GM12875 (cell line): ENCODE results near the gene COL23A1.

ENCODE experiments used
- H3K4me3 ChIP-seq: one replicate; pipeline ENCODE4 v1.5.1; 2011; ENCODE audit warnings: low read depth, low read length, control low read depth
- TF ChIP-seq, protein P1 (sequence below): IDR thresholded peaks from 2 replicates; pipeline ENCODE4 v1.5.1; 2011; ENCODE audit warnings: low read depth, mild to moderate bottlenecking, control low read depth, inconsistent platforms, low read length, moderate library complexity, borderline replicate concordance; ENCODE audit not compliant: insufficient read depth

COL23A1 gene

GRCh38 chr5:178389026-178389729 lies 201.0 kb downstream of the COL23A1 start:
- TF ChIP-seq, protein P1, sequence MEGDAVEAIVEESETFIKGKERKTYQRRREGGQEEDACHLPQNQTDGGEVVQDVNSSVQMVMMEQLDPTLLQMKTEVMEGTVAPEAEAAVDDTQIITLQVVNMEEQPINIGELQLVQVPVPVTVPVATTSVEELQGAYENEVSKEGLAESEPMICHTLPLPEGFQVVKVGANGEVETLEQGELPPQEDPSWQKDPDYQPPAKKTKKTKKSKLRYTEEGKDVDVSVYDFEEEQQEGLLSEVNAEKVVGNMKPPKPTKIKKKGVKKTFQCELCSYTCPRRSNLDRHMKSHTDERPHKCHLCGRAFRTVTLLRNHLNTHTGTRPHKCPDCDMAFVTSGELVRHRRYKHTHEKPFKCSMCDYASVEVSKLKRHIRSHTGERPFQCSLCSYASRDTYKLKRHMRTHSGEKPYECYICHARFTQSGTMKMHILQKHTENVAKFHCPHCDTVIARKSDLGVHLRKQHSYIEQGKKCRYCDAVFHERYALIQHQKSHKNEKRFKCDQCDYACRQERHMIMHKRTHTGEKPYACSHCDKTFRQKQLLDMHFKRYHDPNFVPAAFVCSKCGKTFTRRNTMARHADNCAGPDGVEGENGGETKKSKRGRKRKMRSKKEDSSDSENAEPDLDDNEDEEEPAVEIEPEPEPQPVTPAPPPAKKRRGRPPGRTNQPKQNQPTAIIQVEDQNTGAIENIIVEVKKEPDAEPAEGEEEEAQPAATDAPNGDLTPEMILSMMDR = no peak
- H3K4me3 ChIP-seq = no peak overlapping the region

- TF ChIP-seq, protein P1 = no peak
- no peak overlapping the region for H3K4me3 ChIP-seq
Observed at GRCh38 chr5:178388386-178389025, 201.7 kb downstream of the COL23A1 start.

- no peak overlapping the region for H3K4me3 ChIP-seq
- TF ChIP-seq, protein P1 = no peak
Observed at GRCh38 chr5:178387856-178388190, 202.4 kb downstream of the COL23A1 start.

DNA sequence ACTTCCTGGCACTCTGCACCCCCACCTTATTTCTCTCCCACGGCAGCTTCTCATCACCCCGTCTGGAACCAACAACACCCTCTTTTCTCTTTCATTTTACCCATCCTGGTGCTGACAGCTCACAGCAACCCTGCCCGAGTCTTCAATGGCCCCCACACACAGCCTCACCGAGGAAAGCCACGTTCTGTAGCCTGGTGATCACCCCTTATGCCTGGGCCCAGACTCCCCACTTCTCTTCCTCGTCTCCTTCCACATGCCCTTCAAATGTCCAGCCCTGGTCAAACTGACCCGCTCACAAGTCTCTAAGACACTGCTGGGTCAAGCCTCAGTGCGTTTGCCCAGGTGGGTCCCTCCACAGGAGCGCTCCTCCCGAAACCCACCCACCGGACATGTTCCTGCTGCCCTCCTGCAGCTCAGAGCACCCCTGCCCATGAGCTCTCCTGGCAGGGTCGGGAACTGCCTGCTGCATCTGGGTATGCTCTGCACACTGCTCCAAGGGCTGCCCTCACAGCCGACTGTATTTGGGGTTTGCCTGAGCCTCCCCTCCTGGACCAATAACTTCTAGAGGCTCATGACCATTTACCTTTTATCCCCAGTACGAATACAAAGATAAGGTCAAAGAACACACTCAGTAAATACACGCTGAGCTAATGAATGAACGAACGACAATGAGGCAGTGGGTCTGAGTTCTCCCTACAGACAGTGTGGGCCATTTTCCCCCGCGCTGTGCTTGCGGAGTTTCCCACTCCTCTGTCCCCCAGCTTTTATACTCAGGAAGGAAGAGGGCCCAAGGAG lies 202.9 kb downstream of the COL23A1 start:
- TF ChIP-seq, protein P1 = no peak
- H3K4me3 ChIP-seq = no peak overlapping the region

DNA sequence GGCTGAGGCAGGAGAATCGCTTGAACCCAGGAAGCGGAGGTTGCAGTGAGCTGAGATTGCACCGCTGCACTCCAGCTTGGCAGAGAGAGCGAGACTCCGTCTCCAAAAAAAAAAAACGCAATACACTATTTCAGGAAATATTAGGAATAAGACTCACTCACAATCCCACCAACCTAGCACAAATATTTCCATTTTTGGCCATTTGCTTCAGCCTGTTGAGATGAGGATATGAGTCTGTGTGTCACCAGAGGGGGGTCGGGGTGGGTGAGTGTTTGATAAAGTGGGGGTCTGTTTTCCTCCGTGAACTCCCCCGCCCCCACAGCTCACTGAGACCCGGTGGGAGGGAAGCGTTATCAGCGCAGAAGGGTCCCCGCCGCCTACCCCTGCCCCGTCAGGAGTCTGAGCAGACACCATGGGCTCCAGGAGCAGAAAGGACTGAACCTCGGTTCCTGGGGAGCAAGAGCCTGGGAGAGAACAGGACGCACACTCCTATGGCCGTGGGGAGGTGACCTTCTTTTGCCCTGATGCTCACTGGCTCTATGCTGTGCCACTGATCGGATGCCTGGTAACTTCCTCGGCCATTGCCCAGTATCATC lies 203.8 kb downstream of the COL23A1 start:
- no peak overlapping the region for H3K4me3 ChIP-seq
- TF ChIP-seq, protein P1 = no peak

DNA sequence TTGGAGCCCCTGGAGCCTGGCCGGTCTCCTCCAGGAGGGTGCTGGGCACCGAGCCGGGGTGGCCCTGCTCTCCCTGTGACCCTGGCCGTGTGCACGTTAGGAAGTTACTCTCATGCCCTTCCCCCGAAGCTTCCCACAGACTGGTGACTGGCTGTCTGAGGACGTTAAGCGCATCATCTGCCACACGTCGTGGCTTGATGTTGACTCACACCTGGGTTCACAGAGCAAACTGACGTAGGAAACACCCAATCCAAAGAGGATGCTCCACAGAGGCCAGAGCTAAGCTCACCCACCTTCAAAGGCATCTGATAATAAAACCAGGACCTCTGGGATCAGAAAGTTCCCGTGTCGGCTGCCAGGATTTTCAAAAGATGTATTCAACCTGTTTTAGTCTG lies 204.7 kb downstream of the COL23A1 start:
- TF ChIP-seq, protein P1 = no peak
- no peak overlapping the region for H3K4me3 ChIP-seq
